Measurements from ENCODE around the gene ETS2. TPM values are rescaled to one million over a fixed set of nuclear protein-coding genes. Genes with fewer than 3 reads are reported as not detected.

Gene ETS2
- total RNA-seq, 1 donor from 2014 or later: 15.4 TPM

DNA sequence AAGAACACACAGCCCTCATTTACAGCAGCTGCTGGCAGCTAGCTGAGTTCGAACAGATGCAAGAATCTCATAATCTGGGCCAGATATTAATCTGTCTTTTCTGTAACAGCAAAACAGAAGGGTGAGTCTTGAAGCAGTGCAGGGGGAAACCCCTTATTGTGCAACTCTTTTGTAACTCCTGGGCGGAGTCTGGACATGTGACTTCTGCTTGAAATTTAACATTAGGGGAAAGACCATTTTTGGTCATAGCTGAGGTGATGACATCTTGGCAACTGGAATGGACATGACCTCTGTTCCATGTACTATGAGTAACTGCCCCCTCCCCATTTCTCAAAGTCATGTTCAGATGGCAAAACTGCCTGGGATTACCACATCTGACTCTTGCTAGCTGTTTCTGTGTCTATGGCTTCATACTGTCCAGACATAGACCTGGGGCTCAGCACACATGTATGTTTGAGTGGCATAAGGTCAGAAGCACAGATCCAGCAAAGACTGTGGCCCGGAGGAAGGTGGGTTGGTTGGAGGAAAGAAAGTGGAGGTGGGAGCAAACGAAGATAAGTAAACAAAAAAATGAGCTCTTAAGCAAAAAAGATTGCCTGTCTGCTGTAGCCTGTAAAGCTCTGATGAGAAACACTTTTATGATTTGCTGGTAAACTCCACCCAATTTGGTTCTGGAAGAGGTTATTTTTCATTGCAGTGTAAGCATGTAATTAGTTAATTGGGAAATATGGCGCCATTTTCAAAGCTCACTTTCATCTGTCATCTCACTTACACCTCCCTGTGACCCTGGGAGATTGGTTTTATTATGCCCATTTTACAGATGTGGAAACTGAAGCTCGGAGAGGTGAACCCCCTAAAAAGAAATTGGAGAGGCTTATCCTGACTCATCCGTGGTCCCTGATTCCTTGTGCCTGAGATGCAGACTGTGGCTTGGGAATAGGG is 26.1 kb downstream of the ETS2 start:
- no peaks in the 10 kb centered on the region for H3K4me1 Mint-ChIP-seq
- peaks cover 3% of the 10 kb centered on the region for H3K36me3 Mint-ChIP-seq (ENCODE audit: low read depth)
- H3K27ac Mint-ChIP-seq (ENCODE audit: unreplicated experiment): no peak overlapping the region
- TF ChIP-seq, protein P1, sequence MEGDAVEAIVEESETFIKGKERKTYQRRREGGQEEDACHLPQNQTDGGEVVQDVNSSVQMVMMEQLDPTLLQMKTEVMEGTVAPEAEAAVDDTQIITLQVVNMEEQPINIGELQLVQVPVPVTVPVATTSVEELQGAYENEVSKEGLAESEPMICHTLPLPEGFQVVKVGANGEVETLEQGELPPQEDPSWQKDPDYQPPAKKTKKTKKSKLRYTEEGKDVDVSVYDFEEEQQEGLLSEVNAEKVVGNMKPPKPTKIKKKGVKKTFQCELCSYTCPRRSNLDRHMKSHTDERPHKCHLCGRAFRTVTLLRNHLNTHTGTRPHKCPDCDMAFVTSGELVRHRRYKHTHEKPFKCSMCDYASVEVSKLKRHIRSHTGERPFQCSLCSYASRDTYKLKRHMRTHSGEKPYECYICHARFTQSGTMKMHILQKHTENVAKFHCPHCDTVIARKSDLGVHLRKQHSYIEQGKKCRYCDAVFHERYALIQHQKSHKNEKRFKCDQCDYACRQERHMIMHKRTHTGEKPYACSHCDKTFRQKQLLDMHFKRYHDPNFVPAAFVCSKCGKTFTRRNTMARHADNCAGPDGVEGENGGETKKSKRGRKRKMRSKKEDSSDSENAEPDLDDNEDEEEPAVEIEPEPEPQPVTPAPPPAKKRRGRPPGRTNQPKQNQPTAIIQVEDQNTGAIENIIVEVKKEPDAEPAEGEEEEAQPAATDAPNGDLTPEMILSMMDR (conservative IDR thresholded peaks at IDR 0.05): no peak
- DNase-seq (ENCODE audit: low read depth, low spot score): no peak
- no peak overlapping the region for H3K4me3 Mint-ChIP-seq
- H3K27me3 Mint-ChIP-seq (ENCODE audit: low read depth): no peaks in the 10 kb centered on the region
- H3K9me3 Mint-ChIP-seq: no peaks in the 10 kb centered on the region

DNA sequence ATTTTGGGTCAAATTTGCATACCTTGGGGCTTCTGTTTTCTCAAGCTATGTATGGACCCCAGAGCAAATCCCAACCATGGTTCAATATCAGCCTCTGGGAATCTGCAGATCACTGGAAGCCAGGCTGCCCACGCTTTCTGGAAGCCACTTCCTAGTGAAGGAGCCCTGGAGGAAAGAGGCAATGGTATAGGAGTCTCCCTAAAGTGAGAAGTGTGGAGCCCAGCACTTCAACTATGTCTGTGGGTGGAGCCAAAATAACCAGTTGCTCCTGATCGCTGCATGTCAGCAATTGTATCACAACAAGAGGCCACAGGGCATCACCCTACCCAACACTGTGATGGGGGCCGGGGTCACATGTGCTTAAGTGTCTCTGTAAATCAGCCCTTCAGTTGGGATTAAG is 26.9 kb downstream of the ETS2 start:
- no peaks in the 10 kb centered on the region for H3K27me3 Mint-ChIP-seq (ENCODE audit: low read depth)
- H3K4me1 Mint-ChIP-seq: no peaks in the 10 kb centered on the region
- H3K36me3 Mint-ChIP-seq (ENCODE audit: low read depth): no peaks in the 10 kb centered on the region
- no peak overlapping the region for H3K27ac Mint-ChIP-seq (ENCODE audit: unreplicated experiment)
- no peak overlapping the region for H3K4me3 Mint-ChIP-seq
- no peaks in the 10 kb centered on the region for H3K9me3 Mint-ChIP-seq
- no peak for DNase-seq (ENCODE audit: low read depth, low spot score)
- TF ChIP-seq, protein P1 (conservative IDR thresholded peaks at IDR 0.05): no peak

GRCh38 chr21:38833117-38833516 is 27.4 kb downstream of the ETS2 start:
- no peaks in the 10 kb centered on the region for H3K9me3 Mint-ChIP-seq

GRCh38 chr21:38834725-38835124 is 29.0 kb downstream of the ETS2 start:
- Mint-ChIP-seq H3K27ac (ENCODE audit: unreplicated experiment) (no peak overlapping the region), H3K9me3 (no peaks in the 10 kb centered on the region)
- TF ChIP-seq, protein P1 (conservative IDR thresholded peaks at IDR 0.05): no peak

More at GRCh38 chr21:38833117-38833516, 27.4 kb downstream of the ETS2 start:
- TF ChIP-seq, protein P1 (conservative IDR thresholded peaks at IDR 0.05): peak; percentile 17
- no peaks in the 10 kb centered on the region for H3K4me1 Mint-ChIP-seq
- no peak overlapping the region for H3K4me3 Mint-ChIP-seq
- H3K27me3 Mint-ChIP-seq (ENCODE audit: low read depth): no peaks in the 10 kb centered on the region
- no peak overlapping the region for H3K27ac Mint-ChIP-seq (ENCODE audit: unreplicated experiment)
- DNase-seq (ENCODE audit: low read depth, low spot score): no peak
- no peaks in the 10 kb centered on the region for H3K36me3 Mint-ChIP-seq (ENCODE audit: low read depth)

DNA sequence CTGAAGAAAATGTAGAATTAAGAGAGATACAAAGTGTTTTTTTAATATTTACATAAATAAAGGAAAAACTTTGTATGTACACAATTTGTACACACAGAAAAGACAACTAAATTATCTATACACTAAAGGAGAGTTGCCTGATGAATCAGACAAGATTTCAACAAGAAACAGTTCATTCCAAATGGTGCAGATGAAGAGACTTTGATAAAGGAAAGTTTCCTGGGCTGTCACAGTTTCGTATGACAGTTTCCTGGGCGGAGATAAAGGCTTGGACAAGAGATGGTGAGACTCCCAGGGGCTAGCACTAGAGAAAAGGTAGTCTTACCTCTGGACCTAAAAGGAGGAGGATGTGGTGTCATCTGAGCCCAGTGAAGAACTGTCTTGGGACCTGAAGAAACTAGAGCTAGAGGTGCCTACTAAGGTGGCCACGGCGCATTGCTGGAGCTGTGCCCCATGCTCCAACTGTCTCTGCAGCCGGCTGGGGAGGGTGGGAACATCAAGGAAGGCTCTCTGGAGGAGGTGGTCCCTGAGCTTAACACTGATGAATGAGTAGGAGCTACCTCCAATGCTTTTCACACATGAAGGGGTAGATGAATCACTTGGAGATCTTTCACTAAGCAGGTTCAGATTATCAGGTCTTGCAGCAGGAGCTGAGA is 32.2 kb downstream of the ETS2 start:
- H3K9me3 Mint-ChIP-seq: no peaks in the 10 kb centered on the region
- no peak overlapping the region for H3K4me3 Mint-ChIP-seq
- H3K36me3 Mint-ChIP-seq (ENCODE audit: low read depth): no peaks in the 10 kb centered on the region
- H3K4me1 Mint-ChIP-seq: no peaks in the 10 kb centered on the region
- H3K27ac Mint-ChIP-seq (ENCODE audit: unreplicated experiment): no peak overlapping the region
- no peak for DNase-seq (ENCODE audit: low read depth, low spot score)
- TF ChIP-seq, protein P1 (conservative IDR thresholded peaks at IDR 0.05): no peak
- no peaks in the 10 kb centered on the region for H3K27me3 Mint-ChIP-seq (ENCODE audit: low read depth)

More at GRCh38 chr21:38834725-38835124, 29.0 kb downstream of the ETS2 start:
- Mint-ChIP-seq H3K27me3 (ENCODE audit: low read depth) (no peaks in the 10 kb centered on the region), H3K36me3 (ENCODE audit: low read depth) (no peaks in the 10 kb centered on the region), H3K4me1 (no peaks in the 10 kb centered on the region), H3K4me3 (no peak overlapping the region)
- DNase-seq (ENCODE audit: low read depth, low spot score): no peak

All from neural crest cell (in vitro differentiated cells).